Calu3 (cell line): ENCODE data around the gene MACROD2. TPM values are rescaled to one million over a fixed set of nuclear protein-coding genes. Genes with fewer than 3 reads are reported as not detected.

Experiments used
- BruUV-seq: library from RNA; stranded (reverse); fragments of 400-500 nt; replicated peaks from 2 replicates; lab custom pipeline; 2021; lab: Mats Ljungman, UMichigan
- CTCF ChIA-PET: fragments of 300-600 bp; sonication (Branson Sonifier 250); formaldehyde crosslinking; loops from one replicate; lab custom pipeline; 2022; ENCODE audit warnings: antibody characterized with exemption; lab: Charles Lee
- DNase-seq: peaks from one replicate; pipeline ENCODE4 v3.0.0; 2022
- H3K27ac Mint-ChIP-seq: one replicate; pipeline ENCODE4 v1.8.0; 2022; ENCODE audit warnings: mixed read lengths; ENCODE audit not compliant: unreplicated experiment
- H3K27me3 Mint-ChIP-seq: one replicate; pipeline ENCODE4 v1.8.0; 2022; ENCODE audit warnings: mixed read lengths; ENCODE audit not compliant: unreplicated experiment
- H3K36me3 Mint-ChIP-seq: one replicate; pipeline ENCODE4 v1.8.0; 2022; ENCODE audit warnings: mild to moderate bottlenecking, moderate library complexity, mixed read lengths; ENCODE audit not compliant: insufficient read depth, unreplicated experiment
- H3K4me1 Mint-ChIP-seq: one replicate; pipeline ENCODE4 v1.8.0; 2022; ENCODE audit warnings: mild to moderate bottlenecking, low read depth, mixed read lengths; ENCODE audit not compliant: unreplicated experiment
- H3K4me3 Mint-ChIP-seq: one replicate; pipeline ENCODE4 v1.8.0; 2022; ENCODE audit warnings: mild to moderate bottlenecking, low read depth, moderate library complexity, mixed read lengths; ENCODE audit not compliant: unreplicated experiment
- H3K9me3 Mint-ChIP-seq: one replicate; pipeline ENCODE4 v1.8.0; 2022; ENCODE audit warnings: low read depth, mixed read lengths; ENCODE audit not compliant: unreplicated experiment
- CTCF ChIP-seq: fragments of 200-600 bp; IDR thresholded peaks from one replicate; pipeline ENCODE4 v1.8.0; 2022; ENCODE audit warnings: antibody characterized with exemption; ENCODE audit not compliant: unreplicated experiment
- intact Hi-C: fragments of 100-400 bp; cut with micrococcal nuclease; formaldehyde crosslinking; loops from one replicate; pipeline ENCODE4 v1.10.0; 2022; ENCODE audit not compliant: unreplicated experiment
- total RNA-seq: library from RNA; stranded (reverse); gene quantifications from 2 replicates; pipeline ENCODE4 v1.2.3, GENCODE V29; 2022

MACROD2 gene
- total RNA-seq, 1 experiment from 2014 or later = 29.4 TPM

GRCh38 chr20:14996883-14997672 lies 1001.8 kb downstream of the MACROD2 start:
- intact Hi-C loops = no loop called here
- CTCF ChIA-PET = no interaction called here
- no peak for DNase-seq
- Mint-ChIP-seq H3K27ac (no peak overlapping the region), H3K4me3 (no peak overlapping the region), H3K36me3 (no peaks in the 10 kb centered on the region), H3K9me3 (no peaks in the 10 kb centered on the region), H3K4me1 (no peaks in the 10 kb centered on the region), H3K27me3 (no peaks in the 10 kb centered on the region)
- no TSS peak for BruUV-seq
- TF ChIP-seq CTCF = no peak

GRCh38 chr20:14997791-14998190 lies 1002.5 kb downstream of the MACROD2 start:
- Mint-ChIP-seq H3K4me1 (no peaks in the 10 kb centered on the region), H3K36me3 (no peaks in the 10 kb centered on the region), H3K4me3 (no peak overlapping the region), H3K27ac (no peak overlapping the region), H3K9me3 (no peaks in the 10 kb centered on the region), H3K27me3 (no peaks in the 10 kb centered on the region)
- intact Hi-C loops = no loop called here
- no peak for DNase-seq
- CTCF ChIA-PET = no interaction called here
- no TSS peak for BruUV-seq
- no peak for TF ChIP-seq CTCF

- Mint-ChIP-seq H3K27ac (no peak overlapping the region), H3K4me1 (no peaks in the 10 kb centered on the region), H3K9me3 (no peaks in the 10 kb centered on the region), H3K27me3 (no peaks in the 10 kb centered on the region), H3K36me3 (no peaks in the 10 kb centered on the region), H3K4me3 (no peak overlapping the region)
- intact Hi-C loops = no loop called here
- DNase-seq = no peak
- TF ChIP-seq CTCF = no peak
- CTCF ChIA-PET = no interaction called here
- no TSS peak for BruUV-seq
These were observed 1010.1 kb downstream of the MACROD2 start for GRCh38 chr20:15005300-15005986.

- Mint-ChIP-seq H3K27me3 (no peaks in the 10 kb centered on the region), H3K36me3 (no peaks in the 10 kb centered on the region), H3K9me3 (no peaks in the 10 kb centered on the region), H3K27ac (no peak overlapping the region), H3K4me3 (no peak overlapping the region), H3K4me1 (no peaks in the 10 kb centered on the region)
- CTCF ChIA-PET = no interaction called here
- intact Hi-C loops = no loop called here
- DNase-seq = no peak
- no TSS peak for BruUV-seq
- no peak for TF ChIP-seq CTCF
These were observed 1016.3 kb downstream of the MACROD2 start for GRCh38 chr20:15011631-15012030.
